HepG2 (cell line): Measurements from ENCODE around the gene GNAT2. TPM values are rescaled to one million over a fixed set of nuclear protein-coding genes. Genes with fewer than 3 reads are reported as not detected.

Source experiments
- ARNT ChIP-seq: fragments of 450-650 bp; IDR thresholded peaks from 2 replicates; pipeline ENCODE4 v1.6.1; 2017
- IRX3 ChIP-seq: sonication (generic); formaldehyde crosslinking; IDR thresholded peaks from 2 replicates; pipeline ENCODE4 v1.8.1; 2023; ENCODE audit warnings: mild to moderate bottlenecking, low read depth, missing genetic modification reagents, borderline replicate concordance
- NR3C1 ChIP-seq: sonication (generic); formaldehyde crosslinking; IDR thresholded peaks from 2 replicates; pipeline ENCODE4 v1.4.0; 2020; ENCODE audit warnings: missing genetic modification reagents
- POLR2A ChIP-seq, 2 experiments: IDR thresholded peaks; 2 replicates each; pipeline ENCODE4 v1.6.1; 2011; ENCODE audit warnings: low read depth in 2 of 2, low read length in 2 of 2, mild to moderate bottlenecking in 1 of 2, moderate library complexity in 1 of 2; ENCODE audit not compliant: insufficient read depth in 1 of 2
- SAP130 ChIP-seq: IDR thresholded peaks from 2 replicates; pipeline ENCODE4 v1.6.1; 2016; ENCODE audit warnings: low read depth
- SMYD3 ChIP-seq: sonication (generic); formaldehyde crosslinking; IDR thresholded peaks from 2 replicates; pipeline ENCODE4 v1.8.1; 2023; ENCODE audit warnings: mild to moderate bottlenecking, missing genetic modification reagents
- SNRNP70 ChIP-seq: fragments of 200-400 bp; formaldehyde crosslinking; IDR thresholded peaks from 2 replicates; pipeline ENCODE4 v1.6.1; 2017; ENCODE audit warnings: mild to moderate bottlenecking, low read depth, low read length, moderate library complexity
- SP5 ChIP-seq: IDR thresholded peaks from 2 replicates; pipeline ENCODE4 v1.6.1; 2016; ENCODE audit warnings: low read depth, borderline replicate concordance
- ZKSCAN1 ChIP-seq: fragments of 150-350 bp; IDR thresholded peaks from 2 replicates; pipeline ENCODE4 v1.6.1; 2014; ENCODE audit warnings: low read length
- ZNF850 ChIP-seq: sonication (generic); formaldehyde crosslinking; conservative IDR thresholded peaks from 2 replicates; pipeline ENCODE4 v1.9.0; 2021; ENCODE audit warnings: mild to moderate bottlenecking, missing genetic modification reagents
- polyA plus RNA-seq, 8 experiments: library from polyadenylated mRNA; depleted of rRNA in 3 of 8; stranded (reverse) in 7 of 8; unstranded in 1 of 8; fragments of >200 nt; fragmentation: Illumina TruSeq in 4 of 8; extraction: Trizol in 4 of 8; gene quantifications; 2 replicates each; pipeline versions ENCODE4 v1.2.1 to v1.2.3, GENCODE V29; 2011 to 2016; ENCODE audit warnings: low read depth in 4 of 8, missing spikeins in 1 of 8, mixed read lengths in 1 of 8; ENCODE audit not compliant: insufficient read depth in 1 of 8
- total RNA-seq, 5 experiments: library from RNA; depleted of rRNA; stranded (reverse); fragments of >200 nt; fragmentation: Illumina TruSeq; extraction: Trizol; gene quantifications; 2 replicates each; pipeline ENCODE4 v1.2.3, GENCODE V29; 2016; ENCODE audit warnings: low read depth in 1 of 5
- TF ChIP-seq, protein P1 (sequence below): sonication (generic); formaldehyde crosslinking; IDR thresholded peaks from 2 replicates; pipeline ENCODE4 v1.9.0; 2022; ENCODE audit warnings: missing genetic modification reagents, mild to moderate bottlenecking, borderline replicate concordance
- TF ChIP-seq, protein P2 (sequence below): sonication (generic); formaldehyde crosslinking; IDR thresholded peaks from 2 replicates; pipeline ENCODE4 v1.4.0; 2020; ENCODE audit warnings: missing genetic modification reagents
- TF ChIP-seq, protein P3 (sequence below): sonication (generic); formaldehyde crosslinking; IDR thresholded peaks from 2 replicates; pipeline ENCODE4 v1.4.0; 2020; ENCODE audit warnings: mild to moderate bottlenecking, missing genetic modification reagents
- TF ChIP-seq, protein P4 (sequence below): sonication (generic); formaldehyde crosslinking; IDR thresholded peaks from 2 replicates; pipeline ENCODE4 v1.4.0; 2020; ENCODE audit warnings: missing genetic modification reagents, borderline replicate concordance
- TF ChIP-seq, protein P5 (sequence below): sonication (generic); formaldehyde crosslinking; IDR thresholded peaks from 2 replicates; pipeline ENCODE4 v1.4.0; 2020; ENCODE audit warnings: missing genetic modification reagents
- TF ChIP-seq, protein P6 (sequence below): sonication (generic); IDR thresholded peaks from 2 replicates; pipeline ENCODE4 v1.6.1; 2016; ENCODE audit warnings: low read depth, borderline replicate concordance
- TF ChIP-seq, protein P7 (sequence below): sonication (generic); formaldehyde crosslinking; IDR thresholded peaks from 2 replicates; pipeline ENCODE4 v1.8.1; 2022; ENCODE audit warnings: mild to moderate bottlenecking, missing genetic modification reagents

The GNAT2 gene
- total and polyA plus RNA-seq, 2 of the 13 experiments (the other 11 are each of a cell fraction or from before 2014, with no cell fraction given): 0.08 to 0.20 TPM

DNA sequence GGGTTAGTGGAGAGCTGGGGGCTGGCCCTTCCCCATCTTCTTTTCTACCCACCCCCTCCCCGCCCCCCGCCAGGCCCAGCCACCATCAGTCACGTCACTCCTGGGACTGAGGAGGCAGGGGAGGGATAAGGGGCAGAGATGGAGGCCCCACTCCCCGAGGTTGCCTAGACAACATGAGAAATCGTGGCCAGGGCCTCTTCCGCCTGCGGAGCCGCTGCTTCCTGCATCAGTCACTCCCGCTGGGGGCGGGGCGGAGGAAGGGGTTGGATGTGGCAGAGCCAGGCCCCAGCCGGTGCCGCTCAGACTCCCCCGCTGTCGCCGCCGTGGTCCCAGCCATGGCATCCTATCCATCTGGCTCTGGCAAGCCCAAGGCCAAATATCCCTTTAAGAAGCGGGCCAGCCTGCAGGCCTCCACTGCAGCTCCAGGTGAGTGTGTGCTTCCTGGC, 1.4 kb upstream of the GNAT2 start (continued):
- TF ChIP-seq, protein P1, sequence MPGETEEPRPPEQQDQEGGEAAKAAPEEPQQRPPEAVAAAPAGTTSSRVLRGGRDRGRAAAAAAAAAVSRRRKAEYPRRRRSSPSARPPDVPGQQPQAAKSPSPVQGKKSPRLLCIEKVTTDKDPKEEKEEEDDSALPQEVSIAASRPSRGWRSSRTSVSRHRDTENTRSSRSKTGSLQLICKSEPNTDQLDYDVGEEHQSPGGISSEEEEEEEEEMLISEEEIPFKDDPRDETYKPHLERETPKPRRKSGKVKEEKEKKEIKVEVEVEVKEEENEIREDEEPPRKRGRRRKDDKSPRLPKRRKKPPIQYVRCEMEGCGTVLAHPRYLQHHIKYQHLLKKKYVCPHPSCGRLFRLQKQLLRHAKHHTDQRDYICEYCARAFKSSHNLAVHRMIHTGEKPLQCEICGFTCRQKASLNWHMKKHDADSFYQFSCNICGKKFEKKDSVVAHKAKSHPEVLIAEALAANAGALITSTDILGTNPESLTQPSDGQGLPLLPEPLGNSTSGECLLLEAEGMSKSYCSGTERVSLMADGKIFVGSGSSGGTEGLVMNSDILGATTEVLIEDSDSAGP: no peak
- TF ChIP-seq POLR2A (IDR thresholded peaks at IDR 0.05; ENCODE audit: insufficient read depth in 1 of 2, low read depth in 2 of 2, low read length in 2 of 2): 0 out of 4 replicates have a peak, but pooled peaks of 1 of the 2 experiments have one; percentile 15
- TF ChIP-seq, protein P2, sequence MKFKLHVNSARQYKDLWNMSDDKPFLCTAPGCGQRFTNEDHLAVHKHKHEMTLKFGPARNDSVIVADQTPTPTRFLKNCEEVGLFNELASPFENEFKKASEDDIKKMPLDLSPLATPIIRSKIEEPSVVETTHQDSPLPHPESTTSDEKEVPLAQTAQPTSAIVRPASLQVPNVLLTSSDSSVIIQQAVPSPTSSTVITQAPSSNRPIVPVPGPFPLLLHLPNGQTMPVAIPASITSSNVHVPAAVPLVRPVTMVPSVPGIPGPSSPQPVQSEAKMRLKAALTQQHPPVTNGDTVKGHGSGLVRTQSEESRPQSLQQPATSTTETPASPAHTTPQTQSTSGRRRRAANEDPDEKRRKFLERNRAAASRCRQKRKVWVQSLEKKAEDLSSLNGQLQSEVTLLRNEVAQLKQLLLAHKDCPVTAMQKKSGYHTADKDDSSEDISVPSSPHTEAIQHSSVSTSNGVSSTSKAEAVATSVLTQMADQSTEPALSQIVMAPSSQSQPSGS (CRISPR knock-in tag): no peak
- TF ChIP-seq, protein P3, sequence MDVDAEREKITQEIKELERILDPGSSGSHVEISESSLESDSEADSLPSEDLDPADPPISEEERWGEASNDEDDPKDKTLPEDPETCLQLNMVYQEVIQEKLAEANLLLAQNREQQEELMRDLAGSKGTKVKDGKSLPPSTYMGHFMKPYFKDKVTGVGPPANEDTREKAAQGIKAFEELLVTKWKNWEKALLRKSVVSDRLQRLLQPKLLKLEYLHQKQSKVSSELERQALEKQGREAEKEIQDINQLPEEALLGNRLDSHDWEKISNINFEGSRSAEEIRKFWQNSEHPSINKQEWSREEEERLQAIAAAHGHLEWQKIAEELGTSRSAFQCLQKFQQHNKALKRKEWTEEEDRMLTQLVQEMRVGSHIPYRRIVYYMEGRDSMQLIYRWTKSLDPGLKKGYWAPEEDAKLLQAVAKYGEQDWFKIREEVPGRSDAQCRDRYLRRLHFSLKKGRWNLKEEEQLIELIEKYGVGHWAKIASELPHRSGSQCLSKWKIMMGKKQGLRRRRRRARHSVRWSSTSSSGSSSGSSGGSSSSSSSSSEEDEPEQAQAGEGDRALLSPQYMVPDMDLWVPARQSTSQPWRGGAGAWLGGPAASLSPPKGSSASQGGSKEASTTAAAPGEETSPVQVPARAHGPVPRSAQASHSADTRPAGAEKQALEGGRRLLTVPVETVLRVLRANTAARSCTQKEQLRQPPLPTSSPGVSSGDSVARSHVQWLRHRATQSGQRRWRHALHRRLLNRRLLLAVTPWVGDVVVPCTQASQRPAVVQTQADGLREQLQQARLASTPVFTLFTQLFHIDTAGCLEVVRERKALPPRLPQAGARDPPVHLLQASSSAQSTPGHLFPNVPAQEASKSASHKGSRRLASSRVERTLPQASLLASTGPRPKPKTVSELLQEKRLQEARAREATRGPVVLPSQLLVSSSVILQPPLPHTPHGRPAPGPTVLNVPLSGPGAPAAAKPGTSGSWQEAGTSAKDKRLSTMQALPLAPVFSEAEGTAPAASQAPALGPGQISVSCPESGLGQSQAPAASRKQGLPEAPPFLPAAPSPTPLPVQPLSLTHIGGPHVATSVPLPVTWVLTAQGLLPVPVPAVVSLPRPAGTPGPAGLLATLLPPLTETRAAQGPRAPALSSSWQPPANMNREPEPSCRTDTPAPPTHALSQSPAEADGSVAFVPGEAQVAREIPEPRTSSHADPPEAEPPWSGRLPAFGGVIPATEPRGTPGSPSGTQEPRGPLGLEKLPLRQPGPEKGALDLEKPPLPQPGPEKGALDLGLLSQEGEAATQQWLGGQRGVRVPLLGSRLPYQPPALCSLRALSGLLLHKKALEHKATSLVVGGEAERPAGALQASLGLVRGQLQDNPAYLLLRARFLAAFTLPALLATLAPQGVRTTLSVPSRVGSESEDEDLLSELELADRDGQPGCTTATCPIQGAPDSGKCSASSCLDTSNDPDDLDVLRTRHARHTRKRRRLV: no peak
- TF ChIP-seq ZNF850 (CRISPR knock-in tag): 0 out of 2 replicates have a peak, but pooled peaks have one; percentile 27
- TF ChIP-seq, protein P4, sequence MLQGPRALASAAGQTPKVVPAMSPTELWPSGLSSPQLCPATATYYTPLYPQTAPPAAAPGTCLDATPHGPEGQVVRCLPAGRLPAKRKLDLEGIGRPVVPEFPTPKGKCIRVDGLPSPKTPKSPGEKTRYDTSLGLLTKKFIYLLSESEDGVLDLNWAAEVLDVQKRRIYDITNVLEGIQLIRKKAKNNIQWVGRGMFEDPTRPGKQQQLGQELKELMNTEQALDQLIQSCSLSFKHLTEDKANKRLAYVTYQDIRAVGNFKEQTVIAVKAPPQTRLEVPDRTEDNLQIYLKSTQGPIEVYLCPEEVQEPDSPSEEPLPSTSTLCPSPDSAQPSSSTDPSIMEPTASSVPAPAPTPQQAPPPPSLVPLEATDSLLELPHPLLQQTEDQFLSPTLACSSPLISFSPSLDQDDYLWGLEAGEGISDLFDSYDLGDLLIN (CRISPR knock-in tag): no peak
- TF ChIP-seq, protein P5, sequence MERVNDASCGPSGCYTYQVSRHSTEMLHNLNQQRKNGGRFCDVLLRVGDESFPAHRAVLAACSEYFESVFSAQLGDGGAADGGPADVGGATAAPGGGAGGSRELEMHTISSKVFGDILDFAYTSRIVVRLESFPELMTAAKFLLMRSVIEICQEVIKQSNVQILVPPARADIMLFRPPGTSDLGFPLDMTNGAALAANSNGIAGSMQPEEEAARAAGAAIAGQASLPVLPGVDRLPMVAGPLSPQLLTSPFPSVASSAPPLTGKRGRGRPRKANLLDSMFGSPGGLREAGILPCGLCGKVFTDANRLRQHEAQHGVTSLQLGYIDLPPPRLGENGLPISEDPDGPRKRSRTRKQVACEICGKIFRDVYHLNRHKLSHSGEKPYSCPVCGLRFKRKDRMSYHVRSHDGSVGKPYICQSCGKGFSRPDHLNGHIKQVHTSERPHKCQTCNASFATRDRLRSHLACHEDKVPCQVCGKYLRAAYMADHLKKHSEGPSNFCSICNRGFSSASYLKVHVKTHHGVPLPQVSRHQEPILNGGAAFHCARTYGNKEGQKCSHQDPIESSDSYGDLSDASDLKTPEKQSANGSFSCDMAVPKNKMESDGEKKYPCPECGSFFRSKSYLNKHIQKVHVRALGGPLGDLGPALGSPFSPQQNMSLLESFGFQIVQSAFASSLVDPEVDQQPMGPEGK (CRISPR knock-in tag): peak; percentile 44; the same call in 1 of the 2 replicates
- TF ChIP-seq SP5: peak; percentile 73
- no peak for TF ChIP-seq NR3C1 (CRISPR knock-in tag)
- TF ChIP-seq SMYD3: no peak
- TF ChIP-seq, protein P6, sequence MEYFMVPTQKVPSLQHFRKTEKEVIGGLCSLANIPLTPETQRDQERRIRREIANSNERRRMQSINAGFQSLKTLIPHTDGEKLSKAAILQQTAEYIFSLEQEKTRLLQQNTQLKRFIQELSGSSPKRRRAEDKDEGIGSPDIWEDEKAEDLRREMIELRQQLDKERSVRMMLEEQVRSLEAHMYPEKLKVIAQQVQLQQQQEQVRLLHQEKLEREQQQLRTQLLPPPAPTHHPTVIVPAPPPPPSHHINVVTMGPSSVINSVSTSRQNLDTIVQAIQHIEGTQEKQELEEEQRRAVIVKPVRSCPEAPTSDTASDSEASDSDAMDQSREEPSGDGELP: peak; percentile 21; the same call in 1 of the 2 replicates
- peak; percentile 92 for TF ChIP-seq SAP130 (CRISPR knock-in tag)
- TF ChIP-seq ZKSCAN1: no peak
- TF ChIP-seq ARNT: no peak
- TF ChIP-seq SNRNP70: no peak
- TF ChIP-seq, protein P7, sequence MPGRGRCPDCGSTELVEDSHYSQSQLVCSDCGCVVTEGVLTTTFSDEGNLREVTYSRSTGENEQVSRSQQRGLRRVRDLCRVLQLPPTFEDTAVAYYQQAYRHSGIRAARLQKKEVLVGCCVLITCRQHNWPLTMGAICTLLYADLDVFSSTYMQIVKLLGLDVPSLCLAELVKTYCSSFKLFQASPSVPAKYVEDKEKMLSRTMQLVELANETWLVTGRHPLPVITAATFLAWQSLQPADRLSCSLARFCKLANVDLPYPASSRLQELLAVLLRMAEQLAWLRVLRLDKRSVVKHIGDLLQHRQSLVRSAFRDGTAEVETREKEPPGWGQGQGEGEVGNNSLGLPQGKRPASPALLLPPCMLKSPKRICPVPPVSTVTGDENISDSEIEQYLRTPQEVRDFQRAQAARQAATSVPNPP: no peak
- no peak for TF ChIP-seq IRX3
